Measurements from ENCODE around the gene MAGEA2.
"Not testable (repeated sequence)": the region's sequence is repeated elsewhere in the genome, so short reads cannot be mapped to it uniquely, and the experiment has no call there.

Gene MAGEA2

GRCh38 chrX:152735860-152736511 is 17.7 kb downstream of the MAGEA2 start:
- no peak for TF ChIP-seq CTCF (conservative IDR thresholded peaks at IDR 0.05; ENCODE audit: low read length)
- no peak for DNase-seq (ENCODE audit: low read depth)

GRCh38 chrX:152735101-152735500 is 18.5 kb downstream of the MAGEA2 start:
- no peak for DNase-seq (ENCODE audit: low read depth)
- H3K4me3 ChIP-seq (ENCODE audit: low read length), result no peak overlapping the region
- no peak for TF ChIP-seq CTCF (conservative IDR thresholded peaks at IDR 0.05; ENCODE audit: low read length)

More at GRCh38 chrX:152735860-152736511, 17.7 kb downstream of the MAGEA2 start:
- no peak overlapping the region for H3K4me3 ChIP-seq (ENCODE audit: low read length)

- H3K4me3 ChIP-seq (ENCODE audit: low read length), result not testable (repeated sequence)
Measured at GRCh38 chrX:152734143-152734858, 19.3 kb downstream of the MAGEA2 start.

GRCh38 chrX:152733261-152733975 is 20.2 kb downstream of the MAGEA2 start, which contains the start of the genes CSAG1 and MAGEA12:
TSS of gene CSAG1 (minus strand) at chrX:152733721. CDS start at chrX:152732460, 1,261 bp downstream.
TSS of gene MAGEA12 (plus strand) at chrX:152733757. CDS start at chrX:152736162, 2,405 bp downstream.
- DNase-seq (ENCODE audit: low read depth), result no peak
- no peak for TF ChIP-seq CTCF (conservative IDR thresholded peaks at IDR 0.05; ENCODE audit: low read length)

More at GRCh38 chrX:152734143-152734858, 19.3 kb downstream of the MAGEA2 start:
- DNase-seq (ENCODE audit: low read depth), result not testable (repeated sequence)

GRCh38 chrX:152725409-152725808 is 28.2 kb downstream of the MAGEA2 start:
- no peak for DNase-seq (ENCODE audit: low read depth)
- H3K4me3 ChIP-seq (ENCODE audit: low read length), result no peak overlapping the region
- no peak for TF ChIP-seq CTCF (conservative IDR thresholded peaks at IDR 0.05; ENCODE audit: low read length)

More at GRCh38 chrX:152733261-152733975, 20.2 kb downstream of the MAGEA2 start, which contains the start of the genes CSAG1 and MAGEA12:
- H3K4me3 ChIP-seq (ENCODE audit: low read length), result no peak within 1 kb of the TSS

- not testable (repeated sequence) for DNase-seq (ENCODE audit: low read depth); H3K4me3 ChIP-seq (ENCODE audit: low read length)
Measured at GRCh38 chrX:152713815-152714787, 39.5 kb downstream of the MAGEA2 start, which contains the start of gene MAGEA2B. TSS of gene MAGEA2B (plus strand) at chrX:152714628. CDS start at chrX:152717107, 2,479 bp downstream.

GRCh38 chrX:152713195-152713594 is 40.4 kb downstream of the MAGEA2 start:
- H3K4me3 ChIP-seq (ENCODE audit: low read length); DNase-seq (ENCODE audit: low read depth): not testable (repeated sequence)

- H3K4me3 ChIP-seq (ENCODE audit: low read length); DNase-seq (ENCODE audit: low read depth): not testable (repeated sequence)
Measured at GRCh38 chrX:152709173-152709572, 44.5 kb downstream of the MAGEA2 start, which contains the start of gene CSAG2. TSS of gene CSAG2 (minus strand) at chrX:152709273. CDS start at chrX:152709112, 161 bp downstream.

GRCh38 chrX:152706500-152706899 is 47.1 kb downstream of the MAGEA2 start:
- DNase-seq (ENCODE audit: low read depth); H3K4me3 ChIP-seq (ENCODE audit: low read length): not testable (repeated sequence)

GRCh38 chrX:152700390-152700789 is 53.3 kb downstream of the MAGEA2 start:
- H3K4me3 ChIP-seq (ENCODE audit: low read length); DNase-seq (ENCODE audit: low read depth): not testable (repeated sequence)

Data from AG10803 (cell line).